KBM-7 (cell line): Measurements from ENCODE around the gene DMRTA2.

Source experiments
- DNase-seq: peaks from one replicate; pipeline ENCODE4 v3.0.0-alpha.2; 2015
- in situ Hi-C: fragments of 300-500 bp; cut with MboI; formaldehyde crosslinking; loops from 2 replicates; pipeline ENCODE4 v1.14.3; 2020; ENCODE audit warnings: low sequenced_read_pairs, low pct_unique_long_range_greater_than_20kb, mixed read lengths

Gene DMRTA2

GRCh38 chr1:50422946-50423669 is at the start of gene DMRTA2:
DMRTA2 (minus strand) TSS chr1:50423443; CDS start chr1:50421536, 1,907 bp downstream.
- DNase-seq: peak; percentile 22
- in situ Hi-C loops: no loop called here

- DNase-seq: no peak
- in situ Hi-C loops: no loop called here
These were observed 48.7 kb upstream of the DMRTA2 start for GRCh38 chr1:50471967-50472366.

- no peak for DNase-seq
- in situ Hi-C loops: no loop called here
These were observed 39.7 kb upstream of the DMRTA2 start for GRCh38 chr1:50462964-50463363.

GRCh38 chr1:50458507-50458906 is 35.3 kb upstream of the DMRTA2 start:
- in situ Hi-C loops: no loop called here
- DNase-seq: peak; percentile 82

GRCh38 chr1:50454911-50455310 is 31.7 kb upstream of the DMRTA2 start:
- DNase-seq: no peak
- in situ Hi-C loops: no loop called here

- in situ Hi-C loops: no loop called here
- no peak for DNase-seq
These were observed 30.0 kb upstream of the DMRTA2 start for GRCh38 chr1:50453266-50453665.

- no peak for DNase-seq
- in situ Hi-C loops: no loop called here
These were observed 29.5 kb upstream of the DMRTA2 start for GRCh38 chr1:50452700-50453099.

GRCh38 chr1:50450861-50451653 is 27.8 kb upstream of the DMRTA2 start:
- no peak for DNase-seq
- in situ Hi-C loops: no loop called here

- in situ Hi-C loops: no loop called here
- DNase-seq: no peak
These were observed 24.7 kb upstream of the DMRTA2 start for GRCh38 chr1:50447961-50448360.

- in situ Hi-C loops: no loop called here
- no peak for DNase-seq
These were observed 17.9 kb upstream of the DMRTA2 start for GRCh38 chr1:50441183-50441582.

- in situ Hi-C loops: no loop called here
- DNase-seq: no peak
These were observed 15.7 kb upstream of the DMRTA2 start for GRCh38 chr1:50438945-50439344.

- in situ Hi-C loops: no loop called here
- DNase-seq: no peak
These were observed 13.2 kb upstream of the DMRTA2 start for GRCh38 chr1:50436489-50436888.

GRCh38 chr1:50430010-50430405 is 6.8 kb upstream of the DMRTA2 start:
- DNase-seq: no peak
- in situ Hi-C loops: no loop called here

- in situ Hi-C loops: no loop called here
- DNase-seq: peak; percentile 21
These were observed 4.9 kb upstream of the DMRTA2 start for GRCh38 chr1:50427818-50428779.

- no peak for DNase-seq
- in situ Hi-C loops: no loop called here
These were observed 4.0 kb upstream of the DMRTA2 start for GRCh38 chr1:50427086-50427817.

- DNase-seq: no peak
- in situ Hi-C loops: no loop called here
These were observed 3.5 kb upstream of the DMRTA2 start for GRCh38 chr1:50426702-50427085.

GRCh38 chr1:50426108-50426700 is 3.0 kb upstream of the DMRTA2 start:
- no peak for DNase-seq
- in situ Hi-C loops: no loop called here

GRCh38 chr1:50425376-50426107 is 2.3 kb upstream of the DMRTA2 start:
- in situ Hi-C loops: no loop called here
- DNase-seq: peak; percentile 42
